ENCODE results near the gene AGAP4.
"Not testable (repeated sequence)": the region's sequence is repeated elsewhere in the genome, so short reads cannot be mapped to it uniquely, and the experiment has no call there.

The AGAP4 gene

DNA sequence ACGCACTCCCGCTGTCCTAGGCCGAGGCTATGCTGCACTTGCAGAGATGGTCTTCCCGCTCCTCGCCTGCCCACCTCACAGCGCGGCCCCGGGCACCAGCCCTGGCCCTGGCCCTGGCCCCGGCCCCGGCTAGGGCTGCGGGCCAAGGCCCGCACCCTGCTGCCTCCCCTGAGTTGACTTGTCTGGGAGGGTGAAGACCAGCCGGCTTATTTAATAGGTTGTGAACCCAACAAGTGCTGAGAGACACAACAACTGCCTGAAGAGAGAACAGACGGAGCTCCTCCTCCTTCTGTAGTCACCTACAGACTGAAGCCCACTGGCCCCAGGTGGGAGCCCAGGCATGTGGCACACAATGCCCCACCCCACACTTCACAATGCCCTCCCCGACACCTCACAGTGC, at the start of gene AGAP4:
TSS of gene AGAP4 (minus strand) at position 101 of the 400 bp plus-strand sequence. CDS start 153 bp downstream, outside the sequence.
- not testable (repeated sequence) for DNase-seq

DNA sequence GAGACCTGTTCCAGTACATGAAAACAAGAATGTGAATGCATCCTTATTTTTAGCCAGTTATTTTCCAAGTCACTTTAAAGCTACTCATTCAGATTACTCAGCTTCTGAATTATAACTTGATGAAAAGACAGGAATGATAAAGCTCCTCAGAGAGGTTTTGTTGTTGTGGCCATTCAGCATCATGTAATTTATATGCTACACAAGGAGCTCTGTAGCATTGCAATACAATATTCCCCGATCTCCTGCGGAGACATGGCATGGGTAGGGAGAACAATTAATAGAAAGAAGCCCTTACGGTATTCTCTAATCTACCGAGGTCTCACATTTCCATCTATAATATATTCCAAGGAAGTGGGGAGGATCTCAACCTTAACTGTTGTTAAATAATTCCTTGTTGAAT, 43.4 kb upstream of the AGAP4 start:
- not testable (repeated sequence) for DNase-seq

DNA sequence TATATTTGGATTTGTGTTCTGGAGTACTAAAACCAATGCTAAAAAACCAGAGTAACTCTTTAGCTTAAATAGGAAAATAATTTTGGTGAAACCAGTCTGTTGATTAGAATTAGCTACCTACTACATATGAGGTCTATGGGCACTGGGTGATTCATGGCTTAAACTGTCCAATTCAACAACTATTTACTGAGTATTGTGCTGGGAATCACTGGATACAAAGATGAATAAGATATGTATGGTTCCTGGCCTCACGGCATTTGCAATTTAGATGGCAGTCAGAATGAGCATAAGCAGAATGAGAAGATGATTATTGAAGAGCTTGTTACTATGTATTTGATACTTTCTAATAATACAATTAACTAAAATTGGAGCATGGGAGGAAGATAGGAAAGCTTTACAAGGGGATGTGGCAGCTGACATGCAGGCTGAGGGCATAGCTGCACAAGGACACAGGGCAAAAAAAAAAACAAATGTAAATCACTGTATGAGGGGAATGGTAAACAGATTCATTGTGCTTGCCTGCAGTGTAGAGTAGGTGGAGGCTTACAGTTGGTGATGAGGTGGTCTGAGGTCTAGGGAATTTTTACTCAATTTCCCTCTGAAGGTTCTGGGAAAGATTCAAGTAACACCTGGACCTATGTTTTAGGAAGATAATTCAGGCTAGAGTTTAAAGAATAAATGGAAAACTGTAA, 42.4 kb upstream of the AGAP4 start:
- DNase-seq, result not testable (repeated sequence)

DNA sequence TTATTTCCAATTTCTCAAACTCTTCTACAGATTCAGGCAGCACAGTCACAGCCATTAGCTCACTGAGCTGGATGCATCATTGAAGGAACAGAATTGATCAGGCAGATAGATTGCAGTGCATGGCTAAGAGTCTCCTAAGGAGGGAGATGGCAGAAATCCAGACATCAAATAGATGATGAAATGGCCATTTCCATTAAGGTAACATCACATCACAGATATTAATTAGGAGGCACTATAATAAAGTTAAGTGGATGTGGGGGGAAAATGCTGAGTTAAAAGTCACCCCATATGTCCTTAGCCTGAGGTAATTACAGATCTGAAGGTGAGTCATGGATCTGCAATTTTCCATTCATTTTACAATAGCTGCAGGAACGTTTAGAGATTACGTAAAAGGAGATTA, 35.6 kb upstream of the AGAP4 start:
- not testable (repeated sequence) for DNase-seq

DNA sequence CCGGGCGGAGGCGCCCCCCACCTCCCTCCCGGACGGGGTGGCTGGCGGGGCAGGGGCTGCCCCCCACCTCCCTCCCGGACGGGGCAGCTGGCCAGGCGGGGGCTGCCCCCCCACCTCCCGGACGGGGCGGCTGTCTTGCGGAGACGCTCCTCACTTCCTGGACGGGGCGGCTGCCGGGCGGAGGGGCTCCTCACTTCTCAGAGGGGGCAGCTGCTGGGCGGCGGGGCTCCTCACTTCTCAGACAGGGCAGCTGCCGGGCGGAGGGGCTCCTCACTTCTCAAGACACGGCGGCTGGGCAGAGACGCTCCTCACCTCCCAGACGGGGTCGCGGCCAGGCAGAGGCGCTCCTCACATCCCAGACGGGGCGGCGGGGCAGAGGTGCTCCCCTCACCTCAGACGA, 18.1 kb upstream of the AGAP4 start:
- DNase-seq, result not testable (repeated sequence)

DNA sequence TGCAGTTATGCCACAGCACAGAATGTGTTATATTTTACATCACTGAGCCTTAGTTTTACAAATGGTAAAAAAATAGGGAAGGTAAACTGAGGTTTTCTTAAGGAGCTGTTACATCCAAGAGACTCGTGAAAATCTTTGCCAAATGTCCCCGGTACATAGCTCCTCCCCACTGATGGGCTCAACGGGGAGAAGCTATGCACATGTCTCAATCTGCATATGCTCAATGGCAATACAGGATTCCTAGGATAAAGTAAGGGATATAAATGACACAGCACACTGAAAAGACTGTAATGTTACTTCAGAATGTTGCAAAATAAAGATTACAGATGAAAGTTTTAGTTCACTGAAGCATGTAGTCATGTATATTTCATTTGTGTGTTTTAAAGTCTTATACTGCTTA, 17.0 kb upstream of the AGAP4 start:
- DNase-seq, result not testable (repeated sequence)

DNA sequence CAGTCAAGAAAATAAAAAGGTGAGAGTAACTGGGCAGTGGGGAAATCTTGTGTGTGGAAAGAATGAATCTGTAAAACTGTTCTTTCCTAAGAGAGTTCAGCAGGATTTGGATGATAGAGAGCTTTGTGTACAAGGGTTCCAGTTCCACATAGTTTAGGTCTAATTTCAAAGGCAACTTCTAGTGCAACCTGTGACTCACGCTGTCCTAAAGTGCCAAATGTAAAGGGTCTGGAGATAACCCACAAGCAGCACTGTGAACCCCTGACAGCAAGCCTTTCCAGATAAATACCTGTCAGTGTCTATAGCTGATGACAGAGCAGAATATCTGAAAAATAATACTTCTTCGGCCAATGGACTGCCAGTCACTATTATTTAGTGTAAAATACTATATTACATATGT, 16.3 kb upstream of the AGAP4 start:
- not testable (repeated sequence) for DNase-seq

DNA sequence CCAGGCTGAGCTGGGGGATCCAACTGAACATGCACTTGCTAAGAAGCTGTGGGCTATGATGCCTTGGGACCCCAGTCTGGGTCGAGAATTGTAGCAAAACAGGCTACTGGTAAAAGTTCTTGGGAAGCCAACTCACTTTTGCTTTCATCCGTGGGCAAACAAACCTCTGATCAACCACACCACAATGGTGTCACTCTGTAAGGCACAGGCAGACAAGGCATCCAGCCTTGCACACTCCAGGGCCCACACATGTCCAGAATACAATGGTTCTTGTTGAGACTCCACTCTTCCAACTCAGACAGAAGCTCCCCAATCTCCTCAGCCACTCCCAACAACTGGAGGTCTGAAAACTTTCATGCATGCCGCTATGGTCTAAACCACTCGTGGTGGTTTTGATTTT, 10.6 kb upstream of the AGAP4 start:
- DNase-seq, result not testable (repeated sequence)

DNA sequence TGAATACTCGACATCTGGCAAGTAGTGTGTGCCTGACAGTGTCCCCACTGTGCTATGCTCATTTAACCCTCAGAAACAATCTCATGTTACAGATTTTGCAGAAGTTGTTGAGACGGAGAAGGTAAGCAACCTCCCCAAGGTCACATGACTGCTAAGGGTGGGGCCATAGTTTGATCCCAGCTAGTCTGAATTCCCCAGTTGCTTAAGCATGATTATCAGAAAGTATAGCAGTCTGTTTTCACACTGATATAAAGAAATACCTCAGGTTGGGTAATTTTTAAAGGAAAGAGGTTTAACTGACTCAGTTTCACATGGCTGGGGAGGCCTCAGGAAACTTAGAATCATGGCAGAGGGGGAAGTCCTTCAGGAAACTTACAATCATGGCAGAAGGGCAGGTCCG, 1.2 kb upstream of the AGAP4 start:
- DNase-seq, result peak in 1 of 2 donors; percentile 11

DNA sequence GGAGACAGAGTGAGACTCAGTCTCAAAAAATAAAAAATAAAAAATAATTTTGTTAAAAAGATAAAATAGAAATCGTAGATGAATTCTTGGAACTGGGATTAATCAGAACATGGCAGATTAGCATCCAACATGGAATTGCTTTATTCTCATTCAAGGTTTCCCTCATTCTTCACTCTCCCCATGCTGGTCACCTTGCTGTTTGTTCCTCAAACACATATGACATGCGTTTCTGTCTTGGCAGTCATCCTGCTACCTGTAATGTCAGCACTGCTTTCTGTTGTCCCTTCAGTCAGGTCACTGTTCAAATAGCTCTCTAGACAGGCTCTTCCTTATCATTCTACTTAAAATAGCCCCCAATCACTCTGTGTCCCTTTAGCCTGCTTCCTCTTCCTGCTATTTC, 24.4 kb downstream of the AGAP4 start:
- DNase-seq, result not testable (repeated sequence)

DNA sequence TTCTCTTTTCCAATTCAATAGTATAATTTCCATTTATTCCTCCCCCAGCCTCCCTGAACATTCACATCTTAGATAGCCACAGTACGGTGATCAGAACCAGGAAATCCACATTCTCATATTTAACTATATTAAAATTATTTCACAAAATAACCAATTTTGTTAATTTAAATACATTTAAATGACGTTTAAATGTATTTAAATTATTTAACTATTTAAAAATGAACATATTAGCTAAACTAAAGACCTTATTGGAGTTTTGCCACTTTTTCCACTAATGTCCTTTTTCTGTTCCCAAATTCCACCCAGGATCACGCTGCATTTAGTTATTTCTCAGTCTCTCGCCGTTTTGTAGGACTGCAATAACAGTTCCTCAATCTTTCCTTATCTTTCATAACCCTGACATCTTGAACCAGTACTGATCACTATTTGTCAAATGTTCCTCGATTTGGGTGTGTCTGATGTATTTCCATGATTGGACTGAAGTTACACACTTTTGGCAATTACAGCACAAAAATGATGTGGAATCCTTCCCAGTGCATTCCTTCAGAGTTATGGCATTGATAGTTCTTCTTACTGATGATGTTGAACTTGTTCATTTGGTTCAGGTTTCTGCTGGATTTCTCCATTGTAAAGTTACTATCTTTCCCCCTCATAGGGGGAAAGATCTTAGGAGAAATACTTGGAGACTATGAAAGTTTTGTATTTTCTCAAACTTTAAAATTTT, 27.0 kb downstream of the AGAP4 start:
- DNase-seq, result not testable (repeated sequence)

DNA sequence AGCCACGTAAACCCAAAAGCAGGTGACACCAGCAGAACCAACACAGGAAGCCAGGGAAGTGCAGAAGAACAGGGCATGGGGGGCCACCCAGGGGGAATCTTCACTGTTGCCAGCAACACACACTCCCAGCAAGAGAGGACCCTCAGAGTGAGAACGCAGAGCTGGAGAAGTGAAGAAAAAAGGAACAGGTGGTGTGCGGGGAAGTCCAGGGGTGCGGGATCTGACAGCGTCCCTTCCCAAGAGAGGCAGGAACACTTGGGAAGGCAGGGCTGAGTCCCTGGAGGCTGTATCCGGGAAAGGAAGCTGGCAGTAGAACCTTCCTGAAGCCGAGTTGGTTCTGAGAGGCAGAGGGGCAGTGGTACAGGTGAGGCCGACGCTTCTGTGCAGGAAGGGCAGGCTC, 27.7 kb downstream of the AGAP4 start:
- no peak for DNase-seq

DNA sequence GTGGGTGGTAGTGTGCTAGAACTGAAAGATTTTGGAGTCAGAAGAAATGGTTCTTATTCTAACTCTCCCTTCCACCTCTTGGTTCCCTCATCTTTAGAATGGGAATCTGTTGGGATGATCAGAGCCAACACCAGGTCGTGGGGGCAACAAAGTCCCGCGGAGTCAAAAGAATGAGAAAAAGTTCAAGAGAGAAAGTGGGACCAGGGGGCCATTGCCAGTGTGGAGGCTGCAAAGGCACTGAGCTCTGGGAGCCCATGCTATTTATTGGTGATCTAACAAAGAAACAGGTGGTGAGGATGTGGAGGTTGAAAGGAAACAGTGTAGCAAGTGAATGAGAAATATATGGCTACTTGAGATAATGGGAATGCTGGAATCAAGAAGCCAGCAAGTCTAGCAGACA, 29.4 kb downstream of the AGAP4 start:
- DNase-seq, result no peak

DNA sequence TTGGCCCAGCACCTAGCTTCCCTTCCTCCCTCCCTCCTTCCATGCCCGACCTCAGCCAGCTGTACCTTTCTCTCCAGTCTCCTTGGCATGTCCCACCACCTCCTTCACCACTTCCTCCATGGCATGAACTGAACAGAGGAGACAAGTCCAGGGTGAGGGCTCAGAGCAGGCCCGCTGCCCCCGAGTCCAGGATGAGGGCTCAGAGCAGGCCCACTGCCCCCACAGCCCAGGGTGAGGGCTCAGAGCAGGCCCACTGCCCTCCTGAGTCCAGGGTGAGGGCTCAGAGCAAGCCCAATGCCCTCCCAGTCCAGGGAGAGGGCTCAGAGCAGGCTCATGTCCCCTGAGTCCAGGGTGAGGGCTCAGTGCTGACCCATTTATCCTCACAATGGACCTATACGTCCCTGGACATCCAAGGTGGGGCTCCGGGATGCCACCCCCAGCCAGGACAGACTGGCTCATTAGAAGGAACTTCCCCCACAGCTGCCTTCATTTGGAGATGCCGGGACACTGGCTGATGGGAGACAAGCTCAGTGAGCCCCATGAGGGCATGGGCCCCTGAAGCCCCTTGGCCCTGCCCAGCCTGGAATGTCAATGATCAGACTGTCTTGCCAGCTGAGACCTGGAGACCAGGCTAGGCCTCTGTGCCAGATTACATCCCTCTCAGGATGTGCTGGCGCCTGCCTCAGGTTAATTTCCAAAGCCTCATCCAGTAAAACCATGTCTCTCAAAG, 30.0 kb downstream of the AGAP4 start:
- DNase-seq, result no peak

DNA sequence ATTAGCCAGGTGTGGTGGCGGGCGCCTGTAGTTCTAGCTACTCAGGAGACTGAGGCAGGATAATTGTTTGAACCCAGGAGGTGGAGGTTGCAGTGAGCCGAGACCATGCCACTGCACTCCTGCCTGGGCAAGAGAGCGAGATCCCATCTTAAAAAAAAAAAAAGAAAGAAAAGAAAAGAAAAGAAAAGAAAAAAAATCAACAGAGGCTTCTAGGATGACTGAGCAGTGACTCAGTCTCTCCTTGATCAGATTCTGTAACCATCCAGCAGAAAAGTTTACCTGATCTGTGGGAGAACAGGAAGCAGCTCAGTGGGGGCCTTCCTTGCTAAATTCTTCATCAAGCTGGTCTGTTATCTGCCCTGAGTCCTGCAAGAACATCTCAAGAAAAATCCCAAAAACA, 33.2 kb downstream of the AGAP4 start:
- DNase-seq, result not testable (repeated sequence)

DNA sequence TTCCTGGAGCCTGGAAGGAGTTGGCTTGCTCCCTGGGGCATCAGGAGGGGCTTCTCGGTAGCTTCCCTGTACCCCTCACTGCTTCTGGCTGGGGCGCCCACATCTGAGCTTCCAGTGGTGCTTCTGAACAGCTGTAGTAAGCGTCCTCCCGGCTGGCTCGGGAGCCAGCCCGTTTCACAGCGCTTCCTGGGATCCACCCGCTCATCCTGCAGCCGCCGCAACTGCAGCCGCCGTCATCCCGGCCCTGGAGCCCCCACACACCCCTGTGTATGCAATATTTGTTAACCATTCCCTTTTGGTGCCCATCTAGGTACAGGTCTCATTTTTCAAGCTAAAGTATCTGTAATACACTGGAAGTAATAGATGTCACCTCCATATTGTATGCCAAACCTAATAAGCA, 34.3 kb downstream of the AGAP4 start:
- not testable (repeated sequence) for DNase-seq

DNA sequence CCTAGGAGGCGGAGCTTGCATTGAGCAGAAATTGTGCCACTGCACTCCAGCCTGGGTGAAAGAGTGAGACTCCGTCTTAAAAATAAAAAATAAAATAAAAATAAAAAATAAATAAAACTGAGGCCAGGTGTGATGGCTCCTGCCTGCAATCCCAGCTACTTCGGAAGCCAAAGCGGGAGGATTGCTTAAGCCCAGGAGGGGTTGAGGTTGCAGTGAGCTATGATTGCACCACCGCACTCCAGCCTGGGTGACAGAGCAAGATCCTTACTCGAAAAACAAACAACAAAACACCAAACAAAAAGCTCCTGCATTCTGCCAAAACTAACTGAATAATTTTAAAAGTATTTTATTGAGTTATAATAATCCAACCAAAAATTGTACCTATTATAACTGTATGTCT, 36.2 kb downstream of the AGAP4 start:
- no peak for DNase-seq

DNA sequence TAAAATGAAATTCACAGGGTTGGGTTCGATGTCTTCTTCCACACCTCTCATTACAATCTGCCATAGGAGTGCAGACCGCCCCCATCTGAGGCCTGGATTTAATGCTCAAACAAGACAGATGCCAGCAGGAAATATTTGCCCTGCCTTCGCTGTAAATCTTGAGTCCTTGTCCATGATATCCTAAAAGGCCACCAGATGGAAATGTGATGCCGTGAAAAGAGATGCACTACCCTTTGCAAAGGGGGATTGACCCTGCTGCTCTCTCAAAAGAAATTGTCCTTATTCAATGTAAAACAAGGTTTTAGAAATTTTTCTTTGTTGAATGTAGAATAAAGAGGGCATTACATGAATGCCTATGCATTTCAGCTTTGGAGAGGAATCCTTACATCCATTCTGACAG, 37.5 kb downstream of the AGAP4 start:
- no peak for DNase-seq

DNA sequence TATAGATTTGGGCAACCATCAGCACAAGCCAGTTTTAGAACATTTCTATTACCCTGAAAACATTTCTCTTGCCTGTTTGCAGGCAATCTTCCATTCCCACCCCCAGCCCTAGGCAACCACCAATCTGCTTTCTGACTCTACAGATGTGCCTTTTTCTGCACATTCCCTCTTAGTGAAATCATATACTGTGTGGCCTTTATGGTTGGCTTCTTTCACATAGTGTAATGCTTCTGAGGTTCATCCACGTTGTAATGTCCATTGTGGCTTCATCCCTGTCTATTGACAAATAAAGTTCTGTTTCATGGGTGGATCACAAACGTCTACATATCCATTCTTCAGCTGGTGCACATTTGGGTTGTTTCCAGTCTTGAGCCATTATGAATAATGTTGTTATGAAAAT, 42.3 kb downstream of the AGAP4 start:
- not testable (repeated sequence) for DNase-seq

DNA sequence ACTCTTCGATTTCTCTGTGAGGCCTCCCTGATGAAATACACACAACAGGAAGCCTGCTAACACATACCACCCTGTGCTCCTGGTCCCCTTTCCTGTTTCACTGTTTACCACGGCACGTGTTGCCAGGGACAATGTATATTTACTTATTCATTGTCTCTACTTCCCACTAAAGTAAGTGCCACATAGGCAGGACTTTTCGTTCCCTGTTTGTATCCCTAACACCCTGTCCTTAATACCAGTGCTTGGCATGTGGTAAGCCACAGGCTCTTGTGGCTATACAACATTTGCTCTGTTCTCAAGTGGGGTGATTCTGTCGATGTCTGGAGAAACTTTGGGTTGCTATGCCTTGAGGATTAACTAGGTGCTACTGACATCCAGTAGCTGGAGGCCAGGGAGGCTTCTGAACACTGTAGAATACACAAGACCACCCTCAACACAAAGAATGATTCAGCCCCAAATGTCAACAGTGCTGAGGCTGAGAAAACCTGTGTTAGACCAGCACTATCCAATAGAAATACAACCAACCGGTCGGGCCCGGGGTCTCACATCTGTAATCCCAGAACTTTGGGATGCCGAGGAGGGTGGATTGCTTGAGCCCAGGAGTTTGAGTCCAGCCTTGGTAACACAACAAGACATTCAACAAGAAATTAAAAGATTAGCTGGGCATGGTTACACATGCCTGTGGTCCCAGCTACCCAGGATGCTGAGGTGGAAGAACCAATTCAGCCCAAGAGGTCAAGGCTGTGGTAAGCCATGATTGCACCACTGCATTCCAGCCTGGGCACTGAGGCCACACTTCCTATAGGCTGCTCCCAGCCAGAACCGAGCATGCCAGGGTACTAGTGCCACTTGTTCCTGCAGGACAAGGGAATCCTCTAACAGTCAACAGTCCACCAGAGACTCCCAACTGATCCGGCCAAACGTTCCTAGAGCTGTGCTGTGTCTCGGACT, 44.0 kb downstream of the AGAP4 start:
- peak; percentile 9 to 16 for DNase-seq

DNA sequence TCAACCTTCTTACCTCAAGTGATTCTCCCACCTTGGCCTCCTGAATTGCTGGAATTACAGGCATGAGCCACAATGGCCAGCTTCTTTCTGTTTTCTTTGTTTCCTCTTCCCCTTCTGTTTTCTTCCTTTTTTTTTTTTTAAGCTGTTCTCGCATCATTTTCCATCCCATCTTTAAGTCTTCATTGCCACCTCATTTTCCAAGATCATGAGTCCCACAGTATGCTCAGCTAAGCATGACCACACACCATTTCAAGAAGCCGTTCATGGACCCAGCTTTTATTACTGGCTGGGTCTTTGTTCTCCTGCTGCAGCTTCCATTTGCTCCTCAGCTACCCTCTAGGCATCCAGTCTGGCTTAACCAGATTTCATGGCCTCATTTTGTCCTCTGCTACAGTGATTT, 52.5 kb downstream of the AGAP4 start:
- DNase-seq, result not testable (repeated sequence)

DNA sequence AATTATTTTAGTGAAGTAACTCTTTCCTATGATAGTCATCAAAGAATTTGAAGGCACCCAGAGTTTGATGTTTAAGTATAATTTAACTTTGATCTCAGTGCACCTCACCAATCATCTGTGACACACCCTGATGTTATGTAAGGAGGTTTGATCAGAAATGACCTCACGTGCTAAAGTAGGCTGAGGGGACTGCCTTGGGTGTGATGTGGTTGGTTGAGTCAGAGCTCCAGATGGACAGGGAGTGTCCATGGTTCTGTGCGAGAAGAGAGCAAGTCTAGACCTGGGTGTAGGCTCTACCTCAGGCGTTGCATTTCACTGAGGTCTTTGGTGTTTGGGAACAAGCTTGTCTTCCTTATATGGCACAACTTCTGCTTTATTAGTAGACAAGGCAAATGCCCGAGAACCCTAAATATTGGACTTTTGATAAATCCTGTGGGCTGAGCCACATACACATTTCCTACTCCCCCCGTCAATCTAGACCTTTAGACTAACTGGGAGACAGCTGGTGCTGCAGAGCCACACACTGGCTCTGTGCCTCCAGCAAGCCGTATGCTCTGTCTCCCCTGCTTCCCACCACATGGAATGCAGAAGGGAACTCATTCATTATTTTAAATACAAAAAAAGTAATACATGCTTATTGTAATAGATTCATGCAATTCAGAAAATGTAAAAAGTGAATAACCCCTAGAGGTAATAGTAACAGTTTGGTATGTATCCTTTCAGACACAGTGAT, 56.4 kb downstream of the AGAP4 start:
- DNase-seq, result not testable (repeated sequence)

Measured in CD4-positive, alpha-beta T cell treated with Interleukin-4 for 1 hour (primary cell).